Thyroid gland (tissue), 4 donors: ENCODE results near the gene NUAK1. TPM values are rescaled to one million over a fixed set of nuclear protein-coding genes. Genes with fewer than 3 reads are reported as not detected.

ENCODE experiments used
- DNase-seq, 2 donors: peaks; one replicate each; pipeline ENCODE4 v3.0.0-alpha.2; 2019
- H3K27ac ChIP-seq, 3 donors: fragments of 200-600 bp; sonication (generic); 1 replicate in 2 of 3; 2 replicates in 1 of 3; pipeline ENCODE4 v1.5.1; 2016 to 2019; ENCODE audit warnings: mild to moderate bottlenecking in 1 of 3, moderate library complexity in 1 of 3
- H3K27me3 ChIP-seq: fragments of 200-600 bp; sonication (generic); one replicate; pipeline ENCODE4 v1.5.1; 2019
- H3K36me3 ChIP-seq, 2 donors: fragments of 200-600 bp; sonication (generic); one replicate each; pipeline ENCODE4 v1.5.1; 2016 to 2019
- H3K4me1 ChIP-seq, 2 donors: fragments of 200-600 bp; sonication (generic); one replicate each; pipeline ENCODE4 v1.5.1; 2017 to 2019
- H3K4me3 ChIP-seq, 3 donors: fragments of 200-600 bp; sonication (generic); replicated peaks in 1 of 3; 1 replicate in 2 of 3; 2 replicates in 1 of 3; pipeline ENCODE4 v1.5.1; 2016; ENCODE audit warnings: mild to moderate bottlenecking in 1 of 3
- H3K9me3 ChIP-seq: fragments of 200-600 bp; sonication (generic); one replicate; pipeline ENCODE4 v1.5.1; 2017
- POLR2A ChIP-seq, 2 donors: fragments of 450-650 bp; IDR thresholded peaks; one replicate each; pipeline ENCODE4 v1.6.1; 2017; ENCODE audit warnings: antibody characterized with exemption in 2 of 2, mild to moderate bottlenecking in 2 of 2, moderate library complexity in 1 of 2
- WGBS, 2 donors: methylation state at CpG; one replicate each; pipeline ENCODE4 v1.1.5; 2017; 5-methylcytosine and 5-hydroxymethylcytosine counted together
- intact Hi-C: fragments of 100-400 bp; cut with DNase I; formaldehyde crosslinking; loops from one replicate; pipeline ENCODE4 v1.15.1; 2023
- total RNA-seq, 4 donors: library from RNA; depleted of rRNA; stranded (reverse); fragments of >200 nt; gene quantifications; one replicate each; pipeline ENCODE4 v1.2.3, GENCODE V29; 2016
- TF ChIP-seq, protein P1 (sequence below), 6 experiments: fragments of 200-600 bp in 3 of 6; fragments of 450-650 bp in 3 of 6; sonication (generic) in 3 of 6; IDR thresholded peaks; one replicate each; pipeline ENCODE4 v1.5.1; 2016 to 2019; ENCODE audit warnings: antibody characterized with exemption in 6 of 6, mild to moderate bottlenecking in 2 of 6, inconsistent platforms in 1 of 6, moderate library complexity in 1 of 6

The NUAK1 gene
- total RNA-seq, 4 donors from 2014 or later, result 4.5 to 38.4 (median 10.6) TPM

GRCh38 chr12:106181401-106182114 lies 42.8 kb upstream of the NUAK1 start:
- TF ChIP-seq, protein P1, sequence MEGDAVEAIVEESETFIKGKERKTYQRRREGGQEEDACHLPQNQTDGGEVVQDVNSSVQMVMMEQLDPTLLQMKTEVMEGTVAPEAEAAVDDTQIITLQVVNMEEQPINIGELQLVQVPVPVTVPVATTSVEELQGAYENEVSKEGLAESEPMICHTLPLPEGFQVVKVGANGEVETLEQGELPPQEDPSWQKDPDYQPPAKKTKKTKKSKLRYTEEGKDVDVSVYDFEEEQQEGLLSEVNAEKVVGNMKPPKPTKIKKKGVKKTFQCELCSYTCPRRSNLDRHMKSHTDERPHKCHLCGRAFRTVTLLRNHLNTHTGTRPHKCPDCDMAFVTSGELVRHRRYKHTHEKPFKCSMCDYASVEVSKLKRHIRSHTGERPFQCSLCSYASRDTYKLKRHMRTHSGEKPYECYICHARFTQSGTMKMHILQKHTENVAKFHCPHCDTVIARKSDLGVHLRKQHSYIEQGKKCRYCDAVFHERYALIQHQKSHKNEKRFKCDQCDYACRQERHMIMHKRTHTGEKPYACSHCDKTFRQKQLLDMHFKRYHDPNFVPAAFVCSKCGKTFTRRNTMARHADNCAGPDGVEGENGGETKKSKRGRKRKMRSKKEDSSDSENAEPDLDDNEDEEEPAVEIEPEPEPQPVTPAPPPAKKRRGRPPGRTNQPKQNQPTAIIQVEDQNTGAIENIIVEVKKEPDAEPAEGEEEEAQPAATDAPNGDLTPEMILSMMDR (IDR thresholded peaks at IDR 0.05), result no peak
- TF ChIP-seq POLR2A (IDR thresholded peaks at IDR 0.05), result no peak
- no peak overlapping the region for H3K4me3 ChIP-seq
- no peak for DNase-seq
- 88 to 91% methylated on average over 6 of the region's 6 CpGs for WGBS, 2 donors
- H3K4me1 ChIP-seq, result peaks cover 8 to 23% of the 10 kb centered on the region in 2 donors
- no peaks in the 10 kb centered on the region for H3K27me3 ChIP-seq
- intact Hi-C loops, result no loop called here
- H3K36me3 ChIP-seq, result no peaks in the 10 kb centered on the region
- no peak overlapping the region for H3K27ac ChIP-seq
- H3K9me3 ChIP-seq, result no peaks in the 10 kb centered on the region

DNA sequence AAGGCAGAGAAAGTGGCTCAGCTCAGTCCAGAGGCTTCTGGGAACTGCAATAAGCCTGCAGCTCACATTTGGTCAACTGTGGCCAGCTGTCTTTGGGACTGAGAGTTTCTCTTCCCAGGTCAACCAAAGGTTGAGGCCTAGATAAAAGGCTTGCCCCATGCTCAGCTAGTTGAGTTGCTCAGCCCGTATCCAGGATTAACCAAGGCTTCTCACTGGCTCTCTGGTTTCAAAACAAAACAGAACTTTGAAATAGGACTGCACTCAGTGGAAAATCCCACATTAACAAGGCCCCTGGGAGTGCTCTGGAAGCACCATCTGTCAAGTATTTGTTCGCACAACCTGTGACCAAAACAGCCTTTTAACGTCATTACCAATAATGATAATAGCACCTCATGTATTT lies 40.3 kb upstream of the NUAK1 start:
- H3K9me3 ChIP-seq, result no peaks in the 10 kb centered on the region
- WGBS, 2 donors, result 56 to 64% methylated on average over 3 of the region's 3 CpGs
- intact Hi-C loops, result no loop called here
- DNase-seq, result no peak
- no peaks in the 10 kb centered on the region for H3K36me3 ChIP-seq
- no peak overlapping the region for H3K4me3 ChIP-seq
- H3K27ac ChIP-seq, result peak overlapping the region in 2 of 3 donors; percentile 24 to 36
- H3K27me3 ChIP-seq, result no peaks in the 10 kb centered on the region
- peaks cover 8 to 23% of the 10 kb centered on the region in 2 donors for H3K4me1 ChIP-seq
- TF ChIP-seq POLR2A (IDR thresholded peaks at IDR 0.05), result no peak
- TF ChIP-seq, protein P1 (IDR thresholded peaks at IDR 0.05), result no peak

- Histone ChIP-seq H3K9me3 (no peaks in the 10 kb centered on the region), H3K4me1 (peaks cover 8 to 23% of the 10 kb centered on the region in 2 donors), H3K27me3 (no peaks in the 10 kb centered on the region), H3K4me3 (no peak overlapping the region), H3K27ac (peak overlapping the region in 2 of 3 donors; percentile 24 to 36), H3K36me3 (no peaks in the 10 kb centered on the region)
- intact Hi-C loops, result no loop called here
- TF ChIP-seq, protein P1 (IDR thresholded peaks at IDR 0.05), result no peak
- no peak for TF ChIP-seq POLR2A (IDR thresholded peaks at IDR 0.05)
- WGBS, 2 donors, result 77 to 82% methylated on average over 6 of the region's 6 CpGs
- DNase-seq, result no peak
Observed at GRCh38 chr12:106178562-106178961, 39.8 kb upstream of the NUAK1 start.

DNA sequence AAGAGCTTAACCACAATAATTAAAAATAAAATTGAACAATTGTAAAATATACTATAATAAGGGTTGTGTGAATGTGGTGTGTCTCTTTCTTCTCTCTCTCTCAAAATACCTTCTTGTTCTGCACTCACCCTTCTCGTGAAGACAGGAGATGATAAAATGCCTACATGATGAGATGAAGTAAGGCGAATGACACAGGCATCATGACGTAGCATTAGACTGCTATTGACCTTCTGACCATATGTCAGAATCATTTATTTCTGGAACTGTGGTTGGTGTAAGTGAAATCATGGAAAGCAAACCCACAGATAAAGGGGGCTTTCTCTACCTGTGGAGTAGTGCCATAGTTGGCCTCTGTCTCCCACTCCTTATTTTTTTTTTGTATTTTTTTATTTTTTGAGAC lies 37.8 kb upstream of the NUAK1 start:
- Histone ChIP-seq H3K27ac (no peak overlapping the region), H3K4me1 (peaks cover 8 to 30% of the 10 kb centered on the region in 2 donors), H3K36me3 (no peaks in the 10 kb centered on the region), H3K4me3 (no peak overlapping the region), H3K27me3 (no peaks in the 10 kb centered on the region), H3K9me3 (no peaks in the 10 kb centered on the region)
- no peak for DNase-seq
- TF ChIP-seq POLR2A (IDR thresholded peaks at IDR 0.05), result no peak
- TF ChIP-seq, protein P1 (IDR thresholded peaks at IDR 0.05), result no peak
- 95 to 96% methylated on average over 3 of the region's 3 CpGs for WGBS, 2 donors
- intact Hi-C loops, result no loop called here

DNA sequence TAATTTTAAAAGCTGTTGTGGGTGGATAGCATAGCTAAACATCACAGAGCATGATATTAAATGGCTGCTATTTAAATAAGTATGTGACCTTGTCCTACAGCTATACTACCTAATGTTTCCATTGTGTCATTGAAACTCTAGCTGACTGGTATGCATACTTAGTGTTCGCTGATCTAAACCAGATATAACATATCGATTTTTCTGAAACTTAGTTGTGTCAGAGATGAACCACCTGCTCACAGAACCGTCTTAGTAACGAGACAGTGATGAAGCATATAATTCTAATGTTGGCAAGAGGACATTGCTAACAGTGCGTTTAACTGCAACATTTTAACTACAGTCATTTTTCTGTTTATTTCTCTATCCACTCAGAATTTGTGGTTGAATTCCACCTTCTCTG lies 36.1 kb upstream of the NUAK1 start:
- peaks cover 4 to 22% of the 10 kb centered on the region in 2 donors for H3K4me1 ChIP-seq
- no peaks in the 10 kb centered on the region for H3K36me3 ChIP-seq
- intact Hi-C loops, result no loop called here
- no peak overlapping the region for H3K27ac ChIP-seq
- no peak overlapping the region for H3K4me3 ChIP-seq
- WGBS, 2 donors, result 91 to 92% methylated on average over 5 of the region's 5 CpGs
- TF ChIP-seq, protein P1 (IDR thresholded peaks at IDR 0.05), result no peak
- TF ChIP-seq POLR2A (IDR thresholded peaks at IDR 0.05), result no peak
- no peaks in the 10 kb centered on the region for H3K9me3 ChIP-seq
- no peak for DNase-seq
- H3K27me3 ChIP-seq, result no peaks in the 10 kb centered on the region
